ENCODE data around the gene OSMR.
"Not testable (repeated sequence)": the region's sequence is repeated elsewhere in the genome, so short reads cannot be mapped to it uniquely, and the experiment has no call there.

The OSMR gene

DNA sequence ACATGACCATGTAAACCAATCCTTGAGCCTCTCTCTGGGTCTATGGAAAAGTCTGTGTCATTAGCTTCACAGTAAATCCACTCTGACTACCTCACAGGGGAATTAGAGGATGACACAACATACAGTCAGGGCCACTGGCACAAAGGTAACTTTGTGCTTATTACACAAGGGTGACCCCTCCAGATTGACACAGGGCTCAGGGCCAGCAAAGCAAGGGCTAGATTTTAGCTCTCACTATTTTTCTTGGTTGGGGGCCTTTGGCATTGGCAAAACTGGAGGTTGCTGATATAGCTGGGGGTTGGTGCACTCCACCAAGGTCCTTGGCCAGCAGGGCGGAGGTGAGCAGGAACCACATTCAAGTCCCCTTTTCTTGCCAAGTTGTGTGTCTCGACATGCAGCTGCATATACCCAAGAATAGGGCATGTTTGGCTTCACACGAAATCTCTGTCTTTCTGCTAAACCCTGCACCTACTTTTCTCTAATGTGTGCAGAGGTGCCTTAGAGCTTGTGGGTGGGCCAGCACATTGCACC, 15.2 kb upstream of the OSMR start:
- DNase-seq (ENCODE audit: low read depth in 2 of 3, low spot score in 1 of 3): no peak

DNA sequence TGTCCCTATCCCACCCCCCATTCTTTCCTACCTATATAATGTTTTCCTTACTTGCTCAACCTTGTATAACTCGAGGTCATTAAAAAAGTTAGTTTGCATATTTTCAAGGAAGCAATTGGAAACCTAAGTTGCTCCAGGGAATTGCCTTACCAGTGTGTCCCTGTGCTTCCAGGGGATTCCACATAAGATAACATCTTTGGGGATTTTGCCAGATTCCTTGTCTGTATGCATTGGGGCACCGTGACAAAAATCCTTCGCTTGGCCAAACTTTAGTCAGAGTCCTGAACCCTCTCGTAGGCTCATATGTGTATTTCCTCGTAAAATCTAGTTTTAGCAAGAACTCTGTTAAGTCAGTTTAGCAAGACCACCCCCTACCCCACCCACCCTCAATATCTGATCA, 14.7 kb upstream of the OSMR start:
- no peak for DNase-seq (ENCODE audit: low read depth in 2 of 3, low spot score in 1 of 3)

DNA sequence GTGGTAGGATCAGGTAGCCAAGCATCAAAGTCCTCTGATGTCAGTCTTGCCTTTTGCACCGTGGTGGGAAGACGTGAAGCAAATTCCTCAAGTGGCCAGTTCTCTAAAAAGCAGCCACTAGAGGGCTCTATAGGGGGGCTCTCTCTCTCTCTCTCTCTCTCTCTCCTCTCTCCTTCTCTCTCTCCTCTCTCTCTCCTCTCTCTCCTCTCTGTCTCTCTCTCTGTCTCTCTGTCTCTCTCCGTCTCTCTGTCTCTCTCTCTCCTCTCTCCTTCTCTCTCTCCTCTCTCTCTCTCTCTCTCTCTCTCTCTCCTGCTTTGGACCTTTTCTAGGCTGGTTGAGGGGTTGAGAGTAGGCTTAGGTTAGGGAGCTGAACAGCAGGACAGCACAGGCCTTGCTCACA, 13.9 kb upstream of the OSMR start:
- no peak for DNase-seq (ENCODE audit: low read depth in 2 of 3, low spot score in 1 of 3)

DNA sequence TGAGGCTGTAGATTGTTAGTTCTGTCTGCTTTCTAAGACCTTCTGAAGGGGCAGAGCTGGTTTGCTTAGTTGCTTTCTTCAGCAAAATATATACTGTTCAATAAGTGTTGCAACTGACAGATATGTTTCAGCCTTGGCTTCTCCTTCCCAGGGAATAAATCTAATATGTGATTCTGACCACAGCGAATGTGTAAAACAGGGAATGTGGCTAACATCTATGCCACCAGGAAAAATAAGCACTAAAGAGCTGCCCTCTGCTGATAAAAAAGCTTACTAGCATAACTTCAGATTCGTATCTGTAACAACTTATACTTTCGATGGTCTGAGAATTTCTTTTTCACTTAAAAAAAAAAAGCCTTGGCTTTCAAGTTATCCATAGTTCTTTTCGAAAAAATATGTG, 13.0 kb upstream of the OSMR start:
- no peak for DNase-seq (ENCODE audit: low read depth in 2 of 3, low spot score in 1 of 3)

DNA sequence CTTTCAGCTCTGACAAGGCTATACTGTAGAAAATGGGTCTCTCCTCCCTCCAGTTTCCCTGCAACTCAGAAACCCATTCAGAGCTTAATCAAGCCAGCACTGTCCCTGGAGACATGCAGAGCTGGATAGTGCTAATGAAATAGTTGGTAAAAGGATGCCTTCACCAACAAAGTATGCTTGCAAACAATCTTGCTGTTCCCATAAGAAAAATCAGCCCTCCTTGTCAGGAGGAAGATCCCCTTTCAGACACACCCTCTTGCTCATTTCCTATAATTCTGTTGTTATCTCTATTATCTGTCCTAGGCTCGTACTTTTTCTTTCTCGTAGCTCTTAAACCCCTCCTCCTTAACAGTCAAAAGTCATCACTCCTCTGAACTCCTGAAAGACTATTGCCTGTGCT, 9.9 kb upstream of the OSMR start:
- no peak for DNase-seq (ENCODE audit: low read depth in 2 of 3, low spot score in 1 of 3)

DNA sequence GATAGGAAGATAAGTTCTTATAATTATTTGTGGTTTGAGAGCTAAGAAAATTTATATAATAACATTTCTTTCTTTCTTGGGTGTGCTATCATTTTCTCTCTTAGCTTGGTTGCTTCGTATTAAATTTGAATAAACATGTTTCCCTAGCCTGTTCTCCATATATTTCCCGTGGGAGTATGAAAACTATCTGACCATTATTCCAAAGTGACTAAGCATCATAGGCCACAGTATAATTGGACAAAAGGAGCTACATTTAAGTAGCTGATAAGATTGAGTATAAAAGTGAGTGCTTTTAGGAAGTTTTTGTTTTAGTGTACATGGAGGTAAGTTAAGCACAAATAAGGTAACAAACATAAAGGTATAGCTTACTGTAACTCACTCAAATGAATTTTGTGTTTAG, 8.4 kb upstream of the OSMR start:
- DNase-seq (ENCODE audit: low read depth in 2 of 3, low spot score in 1 of 3): no peak

DNA sequence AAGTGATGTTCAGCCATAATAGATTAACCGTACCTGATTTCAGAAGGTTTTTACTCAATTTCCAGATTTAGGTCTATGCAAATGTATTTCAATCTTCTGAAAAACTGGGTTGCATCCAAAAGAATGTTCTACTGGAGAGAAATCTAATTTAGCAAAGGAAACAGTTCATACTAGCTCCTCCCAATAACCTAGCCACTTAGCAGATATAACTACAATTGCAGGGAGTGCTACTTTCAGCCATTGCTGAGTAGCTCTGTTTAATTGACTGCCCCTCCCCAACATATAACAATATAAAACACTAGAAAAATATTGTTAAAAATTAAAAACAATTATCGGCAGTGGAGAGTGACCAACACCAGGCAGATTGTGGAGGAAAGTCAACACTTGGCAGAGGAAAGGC, 7.9 kb upstream of the OSMR start:
- DNase-seq (ENCODE audit: low read depth in 2 of 3, low spot score in 1 of 3): no peak

DNA sequence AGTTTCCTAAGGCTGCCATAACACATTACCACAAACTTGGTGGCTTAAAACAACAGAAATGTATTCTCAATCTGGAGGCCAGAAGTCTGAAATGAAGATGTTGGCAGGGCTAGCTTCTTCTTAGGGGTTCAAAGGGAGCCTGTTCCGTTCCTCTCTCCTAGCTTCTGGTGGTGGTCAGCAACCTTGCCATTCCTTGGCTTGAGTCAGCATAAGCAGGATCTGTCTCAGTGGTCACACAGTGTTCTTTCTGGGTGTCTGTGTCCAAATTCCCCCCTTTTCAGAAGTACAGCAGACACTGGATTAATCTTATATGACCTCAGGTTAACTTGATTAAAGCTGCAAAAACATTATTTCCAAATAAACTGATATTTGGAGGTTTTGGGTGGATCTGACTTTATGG, 2.1 kb upstream of the OSMR start:
- DNase-seq (ENCODE audit: low read depth in 2 of 3, low spot score in 1 of 3): no peak

DNA sequence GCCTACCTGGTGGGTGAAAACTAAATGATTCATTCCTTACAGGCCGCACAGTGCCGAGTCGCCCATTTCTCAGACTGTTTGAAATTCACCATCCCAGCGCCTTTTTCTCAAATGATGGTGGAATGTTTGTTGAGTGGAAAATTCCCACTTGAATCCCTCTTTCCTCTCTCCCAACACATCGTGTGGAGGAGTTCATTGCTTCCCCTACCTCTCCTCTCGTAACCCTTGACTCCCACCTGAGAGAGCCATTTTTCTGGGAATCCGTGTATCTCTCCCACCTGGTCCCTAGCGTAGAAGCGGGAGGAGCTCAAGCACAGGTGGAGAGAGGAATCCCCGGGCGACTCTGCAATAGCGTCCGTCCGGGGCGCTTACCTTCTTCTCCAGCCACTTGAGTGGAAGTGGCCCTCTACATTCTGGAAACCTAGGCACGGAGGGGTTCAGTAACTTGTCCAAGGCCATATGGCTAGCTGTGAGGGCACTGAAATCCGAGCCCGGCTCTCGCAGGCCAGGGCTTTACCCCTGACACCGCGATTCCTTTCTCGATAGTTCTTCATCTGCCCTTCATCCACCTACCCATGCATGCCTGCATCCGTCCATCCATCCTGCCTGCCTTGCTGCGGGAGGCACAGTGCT, 683 bp downstream of the OSMR start:
- DNase-seq (ENCODE audit: low read depth in 2 of 3, low spot score in 1 of 3): no peak

DNA sequence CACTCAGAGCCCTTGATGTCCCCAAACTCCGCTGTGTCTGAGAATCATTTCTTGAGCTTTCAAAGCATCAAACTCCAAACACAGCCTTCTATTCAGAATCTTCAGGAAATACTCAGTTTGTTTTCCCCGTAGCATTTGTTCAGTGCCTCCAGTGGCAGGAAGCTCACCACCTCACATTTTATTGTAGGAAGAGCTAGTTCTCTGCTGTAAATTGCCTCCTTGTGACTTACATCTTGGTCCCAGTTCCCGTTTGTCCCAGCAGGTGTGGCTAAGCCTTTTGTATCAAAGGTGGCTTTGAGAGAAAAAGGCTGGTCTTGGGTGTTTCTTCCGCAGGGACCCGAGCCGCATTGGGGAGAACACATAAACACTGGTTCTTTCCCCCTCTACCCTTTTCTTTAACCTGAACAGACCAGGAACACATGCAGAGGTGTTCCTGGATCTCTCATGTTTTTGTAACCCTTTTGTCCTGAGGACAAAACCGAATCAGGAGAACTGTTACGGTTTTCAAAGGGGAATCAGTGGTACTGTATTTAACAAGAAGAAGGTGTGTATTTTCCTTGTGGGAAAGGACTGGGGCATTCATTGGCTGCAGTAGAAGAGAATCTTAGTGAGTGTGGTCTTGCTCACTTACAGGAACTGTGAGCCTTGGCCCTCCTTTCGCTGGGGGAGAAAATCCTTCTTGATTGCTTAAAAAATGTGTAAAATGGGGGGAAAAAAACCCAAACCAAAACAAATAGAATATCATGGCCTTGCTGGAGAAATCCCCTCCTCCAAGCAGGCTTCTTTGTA, 1.9 kb downstream of the OSMR start:
- no peak for DNase-seq (ENCODE audit: low read depth in 2 of 3, low spot score in 1 of 3)

DNA sequence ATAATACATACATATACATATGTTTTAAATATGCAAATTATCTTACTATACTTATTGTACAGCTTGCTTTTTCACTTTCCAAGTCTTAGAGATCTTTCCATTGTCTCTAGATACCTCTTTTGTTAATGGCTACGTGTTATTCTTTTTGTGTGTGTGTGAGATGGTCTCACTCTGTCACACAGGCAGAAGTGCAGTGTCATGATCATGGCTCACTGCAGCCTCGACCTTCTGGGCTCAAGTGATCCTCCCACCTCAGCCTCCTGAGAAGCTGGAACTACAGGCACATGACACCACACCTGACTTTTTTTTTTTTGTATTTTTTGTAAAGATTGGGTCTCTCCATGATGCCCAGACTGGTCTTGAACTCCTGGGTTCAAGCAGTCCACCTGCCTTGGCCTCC, 2.8 kb downstream of the OSMR start:
- DNase-seq (ENCODE audit: low read depth in 2 of 3, low spot score in 1 of 3): no peak

DNA sequence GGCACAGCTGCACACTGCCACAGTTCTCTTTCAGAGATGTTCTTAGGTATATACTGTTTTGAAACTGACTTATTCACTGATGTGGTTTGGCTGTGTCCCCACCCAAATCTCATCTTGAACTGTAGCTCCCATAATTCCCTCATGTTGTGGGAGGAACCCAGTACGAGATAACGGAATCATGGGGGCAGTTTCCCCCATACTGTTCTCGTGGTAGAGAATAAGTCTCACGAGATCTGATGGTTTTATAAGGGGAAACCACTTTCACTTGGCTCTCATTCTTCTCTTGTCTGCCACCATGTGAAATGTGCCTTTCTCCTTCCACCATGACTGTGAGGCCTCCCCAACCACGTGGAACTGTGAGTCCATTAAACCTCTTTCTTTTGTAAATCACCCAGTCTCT, 5.8 kb downstream of the OSMR start:
- not testable (repeated sequence) for DNase-seq (ENCODE audit: low read depth in 2 of 3, low spot score in 1 of 3)

DNA sequence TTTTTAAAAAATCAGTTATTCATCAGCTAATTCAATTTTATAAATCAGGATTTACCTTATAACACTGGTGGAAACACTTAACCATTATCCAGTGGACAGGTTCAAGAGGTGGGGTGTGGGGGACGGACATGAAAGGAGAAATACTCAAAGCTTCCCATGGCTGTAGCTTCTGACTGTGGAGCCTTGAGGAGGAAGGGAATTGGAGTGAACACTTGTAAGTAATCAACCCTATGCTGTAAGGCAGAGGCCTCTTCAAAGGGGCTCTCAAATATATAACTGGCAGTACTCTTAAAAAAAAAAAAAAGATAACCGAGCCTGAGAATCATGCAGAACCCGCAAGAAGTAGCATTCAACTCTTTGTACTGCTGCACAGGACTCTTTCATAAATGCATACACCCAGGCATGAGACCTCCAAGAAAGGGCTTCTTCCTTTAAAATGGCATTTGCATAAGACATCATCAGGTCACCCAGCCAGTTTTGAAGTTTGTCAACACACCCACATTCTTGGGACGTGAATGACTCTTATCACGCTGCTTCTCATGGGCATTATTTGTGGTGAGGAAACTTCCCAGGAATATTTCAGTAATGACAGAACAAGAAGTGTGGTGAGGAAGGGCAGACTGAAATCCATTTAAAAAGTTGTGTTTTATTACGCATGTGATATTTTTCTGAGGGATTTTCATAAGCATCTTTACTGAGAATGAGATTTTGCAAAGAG, 8.1 kb downstream of the OSMR start:
- no peak for DNase-seq (ENCODE audit: low read depth in 2 of 3, low spot score in 1 of 3)

DNA sequence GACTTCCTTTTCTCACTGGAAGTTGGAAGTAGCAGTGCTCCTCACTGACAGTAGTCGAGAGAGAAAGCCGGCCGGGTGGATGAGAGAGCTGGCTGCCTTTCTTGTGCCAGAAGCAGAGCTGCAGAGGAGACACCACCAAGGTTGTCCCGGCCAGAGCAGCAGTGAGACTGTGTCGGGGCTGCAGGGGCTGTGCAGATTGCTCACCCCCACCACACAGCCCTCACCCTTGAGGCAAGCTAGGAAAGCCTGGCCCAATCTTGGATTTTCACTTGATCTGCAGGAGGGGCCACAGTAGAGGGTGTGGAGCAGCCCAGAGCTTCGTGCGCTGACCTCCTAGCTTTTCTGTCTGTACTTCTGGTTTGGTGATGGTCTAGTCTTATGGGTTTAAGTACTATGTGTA, 9.1 kb downstream of the OSMR start:
- DNase-seq (ENCODE audit: low read depth in 2 of 3, low spot score in 1 of 3): no peak

DNA sequence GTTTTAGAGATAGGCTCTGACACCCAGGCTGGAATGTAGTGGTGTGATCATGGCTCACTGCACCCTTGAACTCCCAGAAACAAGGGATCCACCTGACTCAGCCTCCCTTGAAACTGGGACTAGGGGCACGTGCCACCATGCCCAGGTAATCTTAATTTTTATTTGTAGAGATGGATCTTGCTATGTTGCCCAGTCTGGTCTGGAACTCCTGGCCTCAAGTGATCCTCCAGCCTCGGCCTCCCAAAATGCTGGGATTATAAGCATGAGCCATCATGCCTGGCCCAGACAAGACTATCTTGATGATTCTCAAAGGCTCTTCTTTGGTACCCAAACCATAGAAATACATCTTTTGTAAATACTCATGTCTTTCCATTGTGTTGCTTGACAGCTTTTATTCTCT, 10.8 kb downstream of the OSMR start:
- no peak for DNase-seq (ENCODE audit: low read depth in 2 of 3, low spot score in 1 of 3)

DNA sequence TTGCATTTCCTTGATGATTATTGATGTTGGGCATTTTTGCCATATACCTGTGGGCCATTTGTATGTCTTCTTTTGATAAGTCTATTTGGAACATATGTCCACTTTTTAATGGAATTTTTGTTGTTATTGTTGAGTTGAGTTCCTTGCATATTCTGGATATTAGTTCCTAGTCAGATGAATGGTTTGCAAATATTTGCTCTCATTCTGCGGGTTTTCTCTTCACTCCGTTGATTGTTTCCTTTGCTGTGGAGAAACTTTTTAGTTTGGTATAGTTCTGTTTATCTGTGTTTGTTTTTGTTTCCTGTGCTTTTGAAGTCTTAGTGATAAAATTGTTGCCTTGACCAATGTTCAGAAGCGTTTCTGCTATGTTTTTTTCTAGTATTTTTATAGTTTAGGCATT, 13.0 kb downstream of the OSMR start:
- DNase-seq (ENCODE audit: low read depth in 2 of 3, low spot score in 1 of 3): no peak

DNA sequence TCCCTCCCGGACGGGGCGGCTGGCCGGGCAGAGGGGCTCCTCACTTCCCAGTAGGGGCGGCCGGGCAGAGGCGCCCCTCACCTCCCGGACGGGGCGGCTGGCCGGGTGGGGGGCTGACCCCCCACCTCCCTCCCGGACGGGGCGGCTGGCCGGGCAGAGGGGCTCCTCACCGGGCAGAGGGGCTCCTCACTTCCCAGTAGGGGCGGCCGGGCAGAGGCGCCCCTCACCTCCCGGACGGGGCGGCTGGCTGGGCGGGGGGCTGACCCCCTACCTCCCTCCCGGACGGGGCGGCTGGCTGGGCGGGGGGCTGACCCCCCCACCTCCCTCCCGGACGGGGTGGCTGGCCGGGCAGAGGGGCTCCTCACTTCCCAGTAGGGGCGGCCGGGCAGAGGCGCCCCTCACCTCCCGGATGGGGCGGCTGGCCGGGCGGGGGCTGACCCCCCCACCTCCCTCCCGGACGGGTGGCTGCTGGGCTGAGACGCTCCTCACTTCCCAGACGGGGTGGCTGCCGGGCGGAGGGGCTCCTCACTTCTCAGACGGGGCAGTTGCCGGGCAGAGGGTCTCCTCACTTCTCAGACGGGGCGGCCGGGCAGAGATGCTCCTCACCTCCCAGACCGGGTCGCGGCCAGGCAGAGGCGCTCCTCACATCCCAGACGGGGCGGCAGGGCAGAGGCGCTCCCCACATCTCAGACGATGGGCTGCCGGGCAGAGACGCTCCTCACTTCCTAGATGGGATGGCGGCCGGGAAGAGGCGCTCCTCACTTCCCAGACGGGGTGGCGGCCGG, 16.4 kb downstream of the OSMR start:
- DNase-seq (ENCODE audit: low read depth in 2 of 3, low spot score in 1 of 3): not testable (repeated sequence)

DNA sequence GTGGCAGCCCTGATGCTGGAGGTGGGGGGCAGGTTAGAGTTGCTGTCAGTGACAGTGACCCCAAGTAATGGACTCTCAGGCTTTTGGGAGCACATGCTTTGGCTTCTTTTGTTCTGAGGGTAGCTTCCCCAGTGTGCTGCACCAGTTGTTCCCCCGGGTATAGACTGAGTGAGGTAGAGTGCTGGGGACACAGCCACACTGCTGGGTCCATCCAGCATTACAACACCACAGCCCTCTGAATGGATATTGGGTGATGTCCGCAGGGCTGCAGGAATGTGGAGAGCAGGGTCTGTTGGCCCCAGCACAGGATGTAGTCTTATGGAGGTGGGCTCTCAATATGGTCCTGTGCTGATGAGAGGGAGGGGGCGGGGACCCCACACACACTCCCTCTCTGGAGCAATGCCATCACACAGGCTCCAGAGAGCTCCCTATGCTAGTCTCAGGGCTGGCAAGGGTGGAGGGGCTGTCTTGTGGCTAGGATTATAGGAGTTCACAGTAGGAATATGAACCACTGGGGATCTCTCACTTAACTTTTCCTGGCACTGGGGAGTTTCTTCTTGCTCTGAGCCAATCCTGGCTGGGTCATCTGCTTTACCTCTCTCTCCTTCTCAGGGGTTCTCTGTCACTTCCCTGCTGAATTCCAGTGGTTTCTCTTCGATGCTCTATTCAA, 20.7 kb downstream of the OSMR start:
- no peak for DNase-seq (ENCODE audit: low read depth in 2 of 3, low spot score in 1 of 3)

DNA sequence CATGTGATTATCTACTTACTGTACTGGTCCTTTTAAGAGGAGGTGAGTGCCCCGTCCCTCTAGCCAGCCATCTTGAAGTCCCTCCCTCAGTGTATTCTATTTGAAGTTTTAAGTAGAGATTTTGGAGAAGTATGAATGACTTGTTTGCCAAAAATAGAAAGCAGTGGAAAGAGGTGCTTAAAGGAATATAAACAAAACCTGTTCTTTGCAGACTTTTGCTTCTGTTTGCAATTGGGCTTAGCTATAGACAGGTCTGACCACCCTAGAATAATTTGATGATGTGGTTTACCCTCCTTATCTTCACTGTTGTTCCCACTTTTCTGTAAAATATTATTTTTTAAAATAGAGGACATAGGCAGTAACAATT, 21.2 kb downstream of the OSMR start:
- DNase-seq (ENCODE audit: low read depth in 2 of 3, low spot score in 1 of 3): no peak

DNA sequence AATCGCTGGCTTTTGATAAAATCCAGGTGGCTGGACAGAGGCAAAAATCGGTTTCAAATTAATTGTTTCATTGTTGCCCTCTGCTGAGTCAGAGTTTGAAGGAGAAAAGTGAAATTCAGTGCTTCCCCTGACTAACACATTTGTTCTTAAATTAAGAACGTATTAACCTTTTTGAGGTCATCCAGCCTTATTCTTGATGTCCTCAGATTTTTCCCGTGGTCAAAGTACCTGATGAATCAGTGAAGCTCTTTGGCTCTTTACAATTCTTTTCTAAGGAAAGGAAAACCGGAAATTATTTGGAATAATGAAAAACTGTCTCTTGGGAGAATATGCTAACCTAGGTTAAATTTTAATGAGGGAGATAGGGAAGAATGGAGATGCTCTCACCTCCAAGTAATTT, 21.6 kb downstream of the OSMR start:
- no peak for DNase-seq (ENCODE audit: low read depth in 2 of 3, low spot score in 1 of 3)

DNA sequence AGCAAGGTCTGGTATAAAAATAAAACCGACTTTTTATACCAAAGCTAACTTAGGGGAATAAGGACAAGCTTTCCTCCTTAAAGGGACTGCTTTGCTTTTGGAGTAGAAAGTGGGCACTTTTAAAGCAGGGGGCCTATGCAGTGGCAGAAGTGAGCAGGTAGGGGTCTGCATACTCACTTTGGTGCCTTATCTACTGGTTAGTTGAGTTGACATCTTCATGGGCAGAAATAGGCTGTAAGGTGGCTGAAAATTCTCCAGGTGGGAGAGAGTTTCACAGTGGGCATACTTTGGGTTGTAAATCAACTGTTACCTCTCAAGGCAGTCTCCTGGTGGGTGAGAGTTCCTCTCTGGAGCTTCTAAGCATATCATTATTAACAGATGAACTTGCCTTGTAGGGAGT, 24.8 kb downstream of the OSMR start:
- no peak for DNase-seq (ENCODE audit: low read depth in 2 of 3, low spot score in 1 of 3)
